ENCODE results near the gene HSD17B14. TPM values are rescaled to one million over a fixed set of nuclear protein-coding genes. Genes with fewer than 3 reads are reported as not detected.
"Not testable (repeated sequence)": the region's sequence is repeated elsewhere in the genome, so short reads cannot be mapped to it uniquely, and the experiment has no call there.

HSD17B14 gene
- total RNA-seq, 4 donors from 2014 or later: 1.6 to 6.6 (median 5.4) TPM

GRCh38 chr19:48796298-48797083 lies 39.8 kb downstream of the HSD17B14 start:
- DNase-seq (ENCODE audit: low spot score in 2 of 2): no peak
- intact Hi-C loops (cut with DNase I; ENCODE audit: low total_unique reads): loop anchor here (5.0 kb wide), 1 partner anchor 36 kb away; no protein-coding TSS in a partner anchor
- WGBS, 2 donors: 81 to 88% methylated on average over 19 to 20 of the region's 20 CpGs
- TF ChIP-seq POLR2A (IDR thresholded peaks at IDR 0.05) (no peak), CTCF (IDR thresholded peaks at IDR 0.05) (no peak)
- H3K4me3 ChIP-seq (ENCODE audit: low read depth, poor library complexity, severe bottlenecking): no peak overlapping the region

- TF ChIP-seq CTCF (IDR thresholded peaks at IDR 0.05): no peak
- TF ChIP-seq POLR2A (IDR thresholded peaks at IDR 0.05): no peak
- WGBS, 2 donors: 34 to 67% methylated on average over 2 of the region's 2 CpGs
- intact Hi-C loops (cut with DNase I; ENCODE audit: low total_unique reads): loop anchor here (5.0 kb wide), 1 partner anchor 37 kb away; no protein-coding TSS in a partner anchor
- H3K4me3 ChIP-seq (ENCODE audit: low read depth, poor library complexity, severe bottlenecking): no peak overlapping the region
- no peak for DNase-seq (ENCODE audit: low spot score in 2 of 2)
Measured at GRCh38 chr19:48795685-48796070, 40.6 kb downstream of the HSD17B14 start.

GRCh38 chr19:48795055-48795684 lies 41.1 kb downstream of the HSD17B14 start:
- intact Hi-C loops (cut with DNase I; ENCODE audit: low total_unique reads): loop anchor here (5.0 kb wide), 1 partner anchor 37 kb away; no protein-coding TSS in a partner anchor

GRCh38 chr19:48794291-48794690 lies 42.0 kb downstream of the HSD17B14 start:
- DNase-seq (ENCODE audit: low spot score in 2 of 2): no peak
- WGBS, 2 donors: 72 to 76% methylated on average over 6 of the region's 6 CpGs
- intact Hi-C loops (cut with DNase I; ENCODE audit: low total_unique reads): no loop called here
- TF ChIP-seq POLR2A (IDR thresholded peaks at IDR 0.05): no peak
- TF ChIP-seq CTCF (IDR thresholded peaks at IDR 0.05): no peak
- H3K4me3 ChIP-seq (ENCODE audit: low read depth, poor library complexity, severe bottlenecking): no peak overlapping the region

More at GRCh38 chr19:48795055-48795684, 41.1 kb downstream of the HSD17B14 start:
- no peak overlapping the region for H3K4me3 ChIP-seq (ENCODE audit: low read depth, poor library complexity, severe bottlenecking)
- no peak for TF ChIP-seq POLR2A (IDR thresholded peaks at IDR 0.05)
- TF ChIP-seq CTCF (IDR thresholded peaks at IDR 0.05): peak in 1 of 3 donors; percentile 92
- WGBS, 2 donors: 0 to 1% methylated on average over 21 to 37 of the region's 38 CpGs
- peak; percentile 93 to 97 for DNase-seq (ENCODE audit: low spot score in 2 of 2)

- intact Hi-C loops (cut with DNase I; ENCODE audit: low total_unique reads): no loop called here
- H3K4me3 ChIP-seq (ENCODE audit: low read depth, poor library complexity, severe bottlenecking): no peak overlapping the region
- no peak for TF ChIP-seq CTCF (IDR thresholded peaks at IDR 0.05)
- TF ChIP-seq POLR2A (IDR thresholded peaks at IDR 0.05): no peak
- WGBS, 2 donors: 72 to 79% methylated on average over 8 of the region's 8 CpGs
- no peak for DNase-seq (ENCODE audit: low spot score in 2 of 2)
Measured at GRCh38 chr19:48793271-48793670, 43.0 kb downstream of the HSD17B14 start.

GRCh38 chr19:48787331-48787730 lies 49.0 kb downstream of the HSD17B14 start:
- WGBS, 2 donors: 82 to 90% methylated on average over 9 of the region's 9 CpGs
- intact Hi-C loops (cut with DNase I; ENCODE audit: low total_unique reads): loop anchor here (10.0 kb wide), 1 partner anchor 143 kb away; the partner anchor contains the start of gene CA11
- DNase-seq (ENCODE audit: low spot score in 2 of 2); H3K4me3 ChIP-seq (ENCODE audit: low read depth, poor library complexity, severe bottlenecking): not testable (repeated sequence)

GRCh38 chr19:48786422-48786821 lies 49.9 kb downstream of the HSD17B14 start:
- WGBS, 2 donors: 91 to 97% methylated on average over 7 of the region's 7 CpGs
- not testable (repeated sequence) for DNase-seq (ENCODE audit: low spot score in 2 of 2); H3K4me3 ChIP-seq (ENCODE audit: low read depth, poor library complexity, severe bottlenecking)
- intact Hi-C loops (cut with DNase I; ENCODE audit: low total_unique reads): loop anchor here (10.0 kb wide), 1 partner anchor 142 kb away; the partner anchor contains the start of gene CA11
